ENCODE measurements around the gene USP17L24.
"Not testable (repeated sequence)": the region's sequence is repeated elsewhere in the genome, so short reads cannot be mapped to it uniquely, and the experiment has no call there.

Gene USP17L24, protein sequence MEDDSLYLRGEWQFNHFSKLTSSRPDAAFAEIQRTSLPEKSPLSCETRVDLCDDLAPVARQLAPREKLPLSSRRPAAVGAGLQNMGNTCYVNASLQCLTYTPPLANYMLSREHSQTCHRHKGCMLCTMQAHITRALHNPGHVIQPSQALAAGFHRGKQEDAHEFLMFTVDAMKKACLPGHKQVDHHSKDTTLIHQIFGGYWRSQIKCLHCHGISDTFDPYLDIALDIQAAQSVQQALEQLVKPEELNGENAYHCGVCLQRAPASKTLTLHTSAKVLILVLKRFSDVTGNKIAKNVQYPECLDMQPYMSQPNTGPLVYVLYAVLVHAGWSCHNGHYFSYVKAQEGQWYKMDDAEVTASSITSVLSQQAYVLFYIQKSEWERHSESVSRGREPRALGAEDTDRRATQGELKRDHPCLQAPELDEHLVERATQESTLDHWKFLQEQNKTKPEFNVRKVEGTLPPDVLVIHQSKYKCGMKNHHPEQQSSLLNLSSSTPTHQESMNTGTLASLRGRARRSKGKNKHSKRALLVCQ

DNA sequence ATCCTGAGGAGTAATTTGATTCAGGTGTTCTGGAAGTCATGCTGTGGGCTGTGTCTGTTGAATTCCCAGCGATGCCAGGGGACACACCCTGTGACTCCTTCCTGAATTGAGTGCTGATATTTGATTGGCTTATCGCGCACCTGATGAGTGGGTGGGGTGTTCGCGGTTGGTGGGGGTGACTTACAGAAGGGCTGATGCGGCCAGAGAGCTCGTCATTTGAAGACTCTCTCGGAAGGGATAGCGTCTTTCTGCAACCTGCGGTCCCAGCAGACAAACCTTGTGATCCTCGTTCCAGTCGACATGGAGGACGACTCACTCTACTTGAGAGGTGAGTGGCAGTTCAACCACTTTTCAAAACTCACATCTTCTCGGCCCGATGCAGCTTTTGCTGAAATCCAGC lies at the start of gene USP17L24:
TSS of gene USP17L24 (plus strand) at position 301 of the 400 bp plus-strand sequence. CDS start at position 301, 0 bp downstream.
- DNase-seq: not testable (repeated sequence)

DNA sequence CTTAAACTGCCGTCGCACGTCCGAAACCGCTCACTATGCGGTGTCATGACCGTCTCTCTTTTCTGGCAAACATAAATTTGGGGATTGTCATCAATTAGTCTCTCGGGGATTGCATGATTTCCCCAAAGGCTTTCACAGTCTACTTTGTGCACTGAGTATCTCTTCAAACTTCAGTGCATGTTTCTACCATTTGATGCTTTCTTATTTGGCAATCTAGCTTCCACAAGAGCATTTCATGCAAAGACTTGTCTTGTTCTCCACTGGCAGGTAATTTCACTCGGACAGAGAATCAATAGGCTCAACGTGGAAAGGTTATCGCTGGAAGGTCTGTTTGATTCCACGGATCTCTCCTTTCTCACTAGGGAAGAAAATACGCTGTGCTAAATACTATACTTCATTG lies 774 bp upstream of the USP17L24 start:
- DNase-seq: not testable (repeated sequence)

DNA sequence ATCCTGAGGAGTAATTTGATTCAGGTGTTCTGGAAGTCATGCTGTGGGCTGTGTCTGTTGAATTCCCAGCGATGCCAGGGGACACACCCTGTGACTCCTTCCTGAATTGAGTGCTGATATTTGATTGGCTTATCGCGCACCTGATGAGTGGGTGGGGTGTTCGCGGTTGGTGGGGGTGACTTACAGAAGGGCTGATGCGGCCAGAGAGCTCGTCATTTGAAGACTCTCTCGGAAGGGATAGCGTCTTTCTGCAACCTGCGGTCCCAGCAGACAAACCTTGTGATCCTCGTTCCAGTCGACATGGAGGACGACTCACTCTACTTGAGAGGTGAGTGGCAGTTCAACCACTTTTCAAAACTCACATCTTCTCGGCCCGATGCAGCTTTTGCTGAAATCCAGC lies 4.6 kb downstream of the USP17L24 start, which contains the start of gene USP17L25:
TSS of gene USP17L25 (plus strand) at position 301 of the 400 bp plus-strand sequence. CDS start at position 301, 0 bp downstream.
- not testable (repeated sequence) for DNase-seq

DNA sequence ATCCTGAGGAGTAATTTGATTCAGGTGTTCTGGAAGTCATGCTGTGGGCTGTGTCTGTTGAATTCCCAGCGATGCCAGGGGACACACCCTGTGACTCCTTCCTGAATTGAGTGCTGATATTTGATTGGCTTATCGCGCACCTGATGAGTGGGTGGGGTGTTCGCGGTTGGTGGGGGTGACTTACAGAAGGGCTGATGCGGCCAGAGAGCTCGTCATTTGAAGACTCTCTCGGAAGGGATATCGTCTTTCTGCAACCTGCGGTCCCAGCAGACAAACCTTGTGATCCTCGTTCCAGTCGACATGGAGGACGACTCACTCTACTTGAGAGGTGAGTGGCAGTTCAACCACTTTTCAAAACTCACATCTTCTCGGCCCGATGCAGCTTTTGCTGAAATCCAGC lies 9.4 kb downstream of the USP17L24 start, which contains the start of gene USP17L26:
TSS of gene USP17L26 (plus strand) at position 301 of the 400 bp plus-strand sequence. CDS start at position 301, 0 bp downstream.
- DNase-seq: not testable (repeated sequence)

DNA sequence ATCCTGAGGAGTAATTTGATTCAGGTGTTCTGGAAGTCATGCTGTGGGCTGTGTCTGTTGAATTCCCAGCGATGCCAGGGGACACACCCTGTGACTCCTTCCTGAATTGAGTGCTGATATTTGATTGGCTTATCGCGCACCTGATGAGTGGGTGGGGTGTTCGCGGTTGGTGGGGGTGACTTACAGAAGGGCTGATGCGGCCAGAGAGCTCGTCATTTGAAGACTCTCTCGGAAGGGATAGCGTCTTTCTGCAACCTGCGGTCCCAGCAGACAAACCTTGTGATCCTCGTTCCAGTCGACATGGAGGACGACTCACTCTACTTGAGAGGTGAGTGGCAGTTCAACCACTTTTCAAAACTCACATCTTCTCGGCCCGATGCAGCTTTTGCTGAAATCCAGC lies 14.1 kb downstream of the USP17L24 start, which contains the start of gene USP17L5:
TSS of gene USP17L5 (plus strand) at position 301 of the 400 bp plus-strand sequence. CDS start at position 301, 0 bp downstream.
- DNase-seq: not testable (repeated sequence)

DNA sequence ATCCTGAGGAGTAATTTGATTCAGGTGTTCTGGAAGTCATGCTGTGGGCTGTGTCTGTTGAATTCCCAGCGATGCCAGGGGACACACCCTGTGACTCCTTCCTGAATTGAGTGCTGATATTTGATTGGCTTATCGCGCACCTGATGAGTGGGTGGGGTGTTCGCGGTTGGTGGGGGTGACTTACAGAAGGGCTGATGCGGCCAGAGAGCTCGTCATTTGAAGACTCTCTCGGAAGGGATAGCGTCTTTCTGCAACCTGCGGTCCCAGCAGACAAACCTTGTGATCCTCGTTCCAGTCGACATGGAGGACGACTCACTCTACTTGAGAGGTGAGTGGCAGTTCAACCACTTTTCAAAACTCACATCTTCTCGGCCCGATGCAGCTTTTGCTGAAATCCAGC lies 18.9 kb downstream of the USP17L24 start, which contains the start of gene USP17L27:
TSS of gene USP17L27 (plus strand) at position 301 of the 400 bp plus-strand sequence. CDS start at position 301, 0 bp downstream.
- DNase-seq: not testable (repeated sequence)

DNA sequence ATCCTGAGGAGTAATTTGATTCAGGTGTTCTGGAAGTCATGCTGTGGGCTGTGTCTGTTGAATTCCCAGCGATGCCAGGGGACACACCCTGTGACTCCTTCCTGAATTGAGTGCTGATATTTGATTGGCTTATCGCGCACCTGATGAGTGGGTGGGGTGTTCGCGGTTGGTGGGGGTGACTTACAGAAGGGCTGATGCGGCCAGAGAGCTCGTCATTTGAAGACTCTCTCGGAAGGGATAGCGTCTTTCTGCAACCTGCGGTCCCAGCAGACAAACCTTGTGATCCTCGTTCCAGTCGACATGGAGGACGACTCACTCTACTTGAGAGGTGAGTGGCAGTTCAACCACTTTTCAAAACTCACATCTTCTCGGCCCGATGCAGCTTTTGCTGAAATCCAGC lies 23.6 kb downstream of the USP17L24 start, which contains the start of gene USP17L28:
TSS of gene USP17L28 (plus strand) at position 301 of the 400 bp plus-strand sequence. CDS start at position 301, 0 bp downstream.
- not testable (repeated sequence) for DNase-seq

DNA sequence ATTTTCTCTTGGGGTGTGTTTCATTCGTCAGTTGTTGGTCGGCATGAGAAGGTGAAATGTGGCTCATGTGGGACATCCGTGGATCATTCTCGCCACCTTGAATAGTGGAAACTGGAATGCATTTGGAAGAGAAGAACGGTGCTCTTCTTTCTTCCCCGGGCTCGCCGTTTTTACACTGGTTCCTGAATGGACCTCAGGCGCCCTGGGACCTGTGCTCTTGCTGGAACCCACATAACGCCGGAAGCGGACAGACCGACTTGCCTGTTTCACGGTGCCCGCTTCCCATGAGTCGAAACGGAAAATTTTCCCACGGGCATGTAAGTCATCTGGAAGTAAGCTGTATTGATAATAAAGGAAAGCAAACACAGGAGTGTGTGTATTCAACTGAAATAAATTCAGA lies 25.9 kb downstream of the USP17L24 start:
- DNase-seq: not testable (repeated sequence)

DNA sequence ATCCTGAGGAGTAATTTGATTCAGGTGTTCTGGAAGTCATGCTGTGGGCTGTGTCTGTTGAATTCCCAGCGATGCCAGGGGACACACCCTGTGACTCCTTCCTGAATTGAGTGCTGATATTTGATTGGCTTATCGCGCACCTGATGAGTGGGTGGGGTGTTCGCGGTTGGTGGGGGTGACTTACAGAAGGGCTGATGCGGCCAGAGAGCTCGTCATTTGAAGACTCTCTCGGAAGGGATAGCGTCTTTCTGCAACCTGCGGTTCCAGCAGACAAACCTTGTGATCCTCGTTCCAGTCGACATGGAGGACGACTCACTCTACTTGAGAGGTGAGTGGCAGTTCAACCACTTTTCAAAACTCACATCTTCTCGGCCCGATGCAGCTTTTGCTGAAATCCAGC lies 28.4 kb downstream of the USP17L24 start, which contains the start of gene USP17L29:
TSS of gene USP17L29 (plus strand) at position 301 of the 400 bp plus-strand sequence. CDS start at position 301, 0 bp downstream.
- not testable (repeated sequence) for DNase-seq

DNA sequence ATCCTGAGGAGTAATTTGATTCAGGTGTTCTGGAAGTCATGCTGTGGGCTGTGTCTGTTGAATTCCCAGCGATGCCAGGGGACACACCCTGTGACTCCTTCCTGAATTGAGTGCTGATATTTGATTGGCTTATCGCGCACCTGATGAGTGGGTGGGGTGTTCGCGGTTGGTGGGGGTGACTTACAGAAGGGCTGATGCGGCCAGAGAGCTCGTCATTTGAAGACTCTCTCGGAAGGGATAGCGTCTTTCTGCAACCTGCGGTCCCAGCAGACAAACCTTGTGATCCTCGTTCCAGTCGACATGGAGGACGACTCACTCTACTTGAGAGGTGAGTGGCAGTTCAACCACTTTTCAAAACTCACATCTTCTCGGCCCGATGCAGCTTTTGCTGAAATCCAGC lies 37.9 kb downstream of the USP17L24 start, which contains the start of gene USP17L30:
TSS of gene USP17L30 (plus strand) at position 301 of the 400 bp plus-strand sequence. CDS start at position 301, 0 bp downstream.
- DNase-seq: not testable (repeated sequence)

Measured in SIG-M5 (cell line).